IPS-15b (cell line): ENCODE data around the gene OTOP3.
"Not testable (repeated sequence)": the region's sequence is repeated elsewhere in the genome, so short reads cannot be mapped to it uniquely, and the experiment has no call there.

ENCODE experiments used
- H3K27me3 ChIP-seq: one replicate; pipeline ENCODE4 v1.6.1; 2013; ENCODE audit warnings: low read length; ENCODE audit not compliant: control insufficient read depth, insufficient read depth
- H3K36me3 ChIP-seq: one replicate; pipeline ENCODE4 v1.6.1; 2013; ENCODE audit warnings: low read length; ENCODE audit not compliant: control insufficient read depth, insufficient read depth
- H3K4me1 ChIP-seq: one replicate; pipeline ENCODE4 v1.6.1; 2013; ENCODE audit warnings: mild to moderate bottlenecking, low read length; ENCODE audit not compliant: control insufficient read depth, insufficient read depth
- H3K4me3 ChIP-seq: one replicate; pipeline ENCODE4 v1.5.1; 2013; ENCODE audit warnings: low read depth, low read length
- H3K9ac ChIP-seq: one replicate; pipeline ENCODE4 v1.6.1; 2013; ENCODE audit warnings: low read depth, mild to moderate bottlenecking, low read length
- H3K9me3 ChIP-seq: one replicate; pipeline ENCODE4 v1.6.1; 2013; ENCODE audit warnings: mild to moderate bottlenecking, low read length; ENCODE audit not compliant: control insufficient read depth, insufficient read depth

OTOP3 gene

GRCh38 chr17:74982663-74983313, 47.1 kb downstream of the OTOP3 start:
- Histone ChIP-seq H3K4me3 (peak overlapping the region; percentile 96), H3K27me3 (peaks cover 22% of the 10 kb centered on the region), H3K9ac (peak overlapping the region; percentile 5)
- not testable (repeated sequence) for H3K36me3 ChIP-seq, H3K4me1 ChIP-seq, H3K9me3 ChIP-seq

- Histone ChIP-seq H3K4me1 (peaks cover 8% of the 10 kb centered on the region), H3K4me3 (no peak overlapping the region), H3K9ac (no peak overlapping the region), H3K36me3 (no peaks in the 10 kb centered on the region), H3K9me3 (no peaks in the 10 kb centered on the region), H3K27me3 (peaks cover 6% of the 10 kb centered on the region)
Measured at GRCh38 chr17:74986206-74986576, 50.5 kb downstream of the OTOP3 start.

- H3K4me1 ChIP-seq = peaks cover 5% of the 10 kb centered on the region
- H3K9ac ChIP-seq = peak within 1 kb of the TSS; percentile 28
- no peaks in the 10 kb centered on the region for H3K36me3 ChIP-seq
- no peaks in the 10 kb centered on the region for H3K9me3 ChIP-seq
- peak within 1 kb of the TSS; percentile 79 for H3K4me3 ChIP-seq
- peaks cover 2% of the 10 kb centered on the region for H3K27me3 ChIP-seq
Measured at GRCh38 chr17:74987418-74987908, 51.8 kb downstream of the OTOP3 start, which contains the start of gene CDR2L. Gene CDR2L (plus strand): TSS chr17:74987632. CDS start chr17:74988044, 412 bp downstream.

- Histone ChIP-seq H3K4me1 (peaks cover 5% of the 10 kb centered on the region), H3K4me3 (peak overlapping the region; percentile 79), H3K27me3 (peaks cover 2% of the 10 kb centered on the region), H3K9ac (peak overlapping the region; percentile 28), H3K36me3 (no peaks in the 10 kb centered on the region), H3K9me3 (no peaks in the 10 kb centered on the region)
Measured at GRCh38 chr17:74987909-74988711, 52.4 kb downstream of the OTOP3 start.

GRCh38 chr17:74990581-74991105, 54.9 kb downstream of the OTOP3 start:
- H3K4me3 ChIP-seq = no peak overlapping the region
- H3K27me3 ChIP-seq = no peaks in the 10 kb centered on the region
- peaks cover 5% of the 10 kb centered on the region for H3K4me1 ChIP-seq
- H3K9me3 ChIP-seq = no peaks in the 10 kb centered on the region
- H3K9ac ChIP-seq = no peak overlapping the region
- H3K36me3 ChIP-seq = no peaks in the 10 kb centered on the region

- Histone ChIP-seq H3K4me3 (no peak overlapping the region), H3K4me1 (peaks cover 5% of the 10 kb centered on the region), H3K9me3 (no peaks in the 10 kb centered on the region), H3K27me3 (no peaks in the 10 kb centered on the region), H3K9ac (no peak overlapping the region), H3K36me3 (no peaks in the 10 kb centered on the region)
Measured at GRCh38 chr17:74992223-74992622, 56.5 kb downstream of the OTOP3 start.

GRCh38 chr17:74994440-74994839, 58.7 kb downstream of the OTOP3 start:
- Histone ChIP-seq H3K9me3 (no peaks in the 10 kb centered on the region), H3K27me3 (no peaks in the 10 kb centered on the region), H3K36me3 (no peaks in the 10 kb centered on the region), H3K4me3 (no peak overlapping the region), H3K9ac (no peak overlapping the region), H3K4me1 (no peaks in the 10 kb centered on the region)

- no peaks in the 10 kb centered on the region for H3K9me3 ChIP-seq
- no peaks in the 10 kb centered on the region for H3K27me3 ChIP-seq
- H3K4me3 ChIP-seq = no peak overlapping the region
- H3K9ac ChIP-seq = no peak overlapping the region
- no peaks in the 10 kb centered on the region for H3K36me3 ChIP-seq
- no peaks in the 10 kb centered on the region for H3K4me1 ChIP-seq
Measured at GRCh38 chr17:74995847-74996246, 60.1 kb downstream of the OTOP3 start.

- H3K9ac ChIP-seq = no peak overlapping the region
- H3K27me3 ChIP-seq = no peaks in the 10 kb centered on the region
- no peak overlapping the region for H3K4me3 ChIP-seq
- no peaks in the 10 kb centered on the region for H3K4me1 ChIP-seq
- no peaks in the 10 kb centered on the region for H3K9me3 ChIP-seq
- peaks cover 15% of the 10 kb centered on the region for H3K36me3 ChIP-seq
Measured at GRCh38 chr17:74998783-74999182, 63.1 kb downstream of the OTOP3 start.

- H3K9me3 ChIP-seq = no peaks in the 10 kb centered on the region
- peaks cover 18% of the 10 kb centered on the region for H3K36me3 ChIP-seq
- H3K9ac ChIP-seq = no peak overlapping the region
- no peak overlapping the region for H3K4me3 ChIP-seq
- no peaks in the 10 kb centered on the region for H3K4me1 ChIP-seq
- no peaks in the 10 kb centered on the region for H3K27me3 ChIP-seq
Measured at GRCh38 chr17:74999523-74999922, 63.8 kb downstream of the OTOP3 start.
